Right lobe of liver (tissue), 4 donors: ENCODE measurements around the gene TMUB2.

Experiments
- POLR2A ChIP-seq: fragments of 450-650 bp; IDR thresholded peaks from one replicate; pipeline ENCODE4 v1.6.1; 2017; ENCODE audit warnings: antibody characterized with exemption, mild to moderate bottlenecking
- TF ChIP-seq, protein P1 (sequence below), 4 donors: fragments of 200-600 bp in 3 of 4; fragments of 450-650 bp in 1 of 4; IDR thresholded peaks; one replicate each; pipeline versions ENCODE4 v1.5.1 to v1.8.0; 2016 to 2022; ENCODE audit warnings: antibody characterized with exemption in 4 of 4, mild to moderate bottlenecking in 2 of 4
- donor health status: DM: no; HTN: no; CAD: no.
- donor health status: DM: no; HTN: no; CAD: no.
- donor health status: DM: no; HTN: yes; CAD: no.

GRCh38 chr17:44198721-44199552 is 12.2 kb downstream of the TMUB2 start:
- TF ChIP-seq, protein P1, sequence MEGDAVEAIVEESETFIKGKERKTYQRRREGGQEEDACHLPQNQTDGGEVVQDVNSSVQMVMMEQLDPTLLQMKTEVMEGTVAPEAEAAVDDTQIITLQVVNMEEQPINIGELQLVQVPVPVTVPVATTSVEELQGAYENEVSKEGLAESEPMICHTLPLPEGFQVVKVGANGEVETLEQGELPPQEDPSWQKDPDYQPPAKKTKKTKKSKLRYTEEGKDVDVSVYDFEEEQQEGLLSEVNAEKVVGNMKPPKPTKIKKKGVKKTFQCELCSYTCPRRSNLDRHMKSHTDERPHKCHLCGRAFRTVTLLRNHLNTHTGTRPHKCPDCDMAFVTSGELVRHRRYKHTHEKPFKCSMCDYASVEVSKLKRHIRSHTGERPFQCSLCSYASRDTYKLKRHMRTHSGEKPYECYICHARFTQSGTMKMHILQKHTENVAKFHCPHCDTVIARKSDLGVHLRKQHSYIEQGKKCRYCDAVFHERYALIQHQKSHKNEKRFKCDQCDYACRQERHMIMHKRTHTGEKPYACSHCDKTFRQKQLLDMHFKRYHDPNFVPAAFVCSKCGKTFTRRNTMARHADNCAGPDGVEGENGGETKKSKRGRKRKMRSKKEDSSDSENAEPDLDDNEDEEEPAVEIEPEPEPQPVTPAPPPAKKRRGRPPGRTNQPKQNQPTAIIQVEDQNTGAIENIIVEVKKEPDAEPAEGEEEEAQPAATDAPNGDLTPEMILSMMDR (IDR thresholded peaks at IDR 0.05), result no peak
- TF ChIP-seq POLR2A, result no peak
